Measurements from ENCODE around the gene FOXN1. TPM values are rescaled to one million over a fixed set of nuclear protein-coding genes. Genes with fewer than 3 reads are reported as not detected.
A peak's percentile ranks its signal among the peaks of the same experiment; 100 is the strongest.
"Not testable (repeated sequence)": the region's sequence is repeated elsewhere in the genome, so short reads cannot be mapped to it uniquely, and the experiment has no call there.

FOXN1 gene
- total RNA-seq, 1 donor = not detected

GRCh38 chr17:28518578-28518977 is 12.4 kb downstream of the FOXN1 start:
- H3K27ac ChIP-seq (ENCODE audit: low read depth, low read length) = no peak overlapping the region
- DNase-seq (ENCODE audit: insufficient read length, low spot score, missing footprints) = peak; percentile 49
- H3K9me3 ChIP-seq (ENCODE audit: low read depth, low read length) = no peaks in the 10 kb centered on the region
- no peaks in the 10 kb centered on the region for H3K79me2 ChIP-seq (ENCODE audit: insufficient read depth, low read length)
- H3K4me1 ChIP-seq (ENCODE audit: insufficient read depth, low read length) = no peaks in the 10 kb centered on the region
- no peaks in the 10 kb centered on the region for H3K36me3 ChIP-seq (ENCODE audit: insufficient read depth, low read length)
- TF ChIP-seq, protein P1, sequence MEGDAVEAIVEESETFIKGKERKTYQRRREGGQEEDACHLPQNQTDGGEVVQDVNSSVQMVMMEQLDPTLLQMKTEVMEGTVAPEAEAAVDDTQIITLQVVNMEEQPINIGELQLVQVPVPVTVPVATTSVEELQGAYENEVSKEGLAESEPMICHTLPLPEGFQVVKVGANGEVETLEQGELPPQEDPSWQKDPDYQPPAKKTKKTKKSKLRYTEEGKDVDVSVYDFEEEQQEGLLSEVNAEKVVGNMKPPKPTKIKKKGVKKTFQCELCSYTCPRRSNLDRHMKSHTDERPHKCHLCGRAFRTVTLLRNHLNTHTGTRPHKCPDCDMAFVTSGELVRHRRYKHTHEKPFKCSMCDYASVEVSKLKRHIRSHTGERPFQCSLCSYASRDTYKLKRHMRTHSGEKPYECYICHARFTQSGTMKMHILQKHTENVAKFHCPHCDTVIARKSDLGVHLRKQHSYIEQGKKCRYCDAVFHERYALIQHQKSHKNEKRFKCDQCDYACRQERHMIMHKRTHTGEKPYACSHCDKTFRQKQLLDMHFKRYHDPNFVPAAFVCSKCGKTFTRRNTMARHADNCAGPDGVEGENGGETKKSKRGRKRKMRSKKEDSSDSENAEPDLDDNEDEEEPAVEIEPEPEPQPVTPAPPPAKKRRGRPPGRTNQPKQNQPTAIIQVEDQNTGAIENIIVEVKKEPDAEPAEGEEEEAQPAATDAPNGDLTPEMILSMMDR (IDR thresholded peaks at IDR 0.05; ENCODE audit: extremely low read depth, low read depth, low read length) = no peak
- no peak overlapping the region for H3K4me2 ChIP-seq (ENCODE audit: insufficient read depth, low read length)
- no peak overlapping the region for H2AFZ ChIP-seq (ENCODE audit: low read length)
- H4K20me1 ChIP-seq (ENCODE audit: insufficient read depth, low read length) = no peaks in the 10 kb centered on the region
- peaks cover 12% of the 10 kb centered on the region for H3K27me3 ChIP-seq (ENCODE audit: insufficient read depth, low read length)
- H3K4me3 ChIP-seq (ENCODE audit: insufficient read depth, low read length) = no peak overlapping the region

- H3K4me1 ChIP-seq (ENCODE audit: insufficient read depth, low read length) = no peaks in the 10 kb centered on the region
- peaks cover 6% of the 10 kb centered on the region for H3K27me3 ChIP-seq (ENCODE audit: insufficient read depth, low read length)
- no peak overlapping the region for H3K4me2 ChIP-seq (ENCODE audit: insufficient read depth, low read length)
- no peak overlapping the region for H2AFZ ChIP-seq (ENCODE audit: low read length)
- TF ChIP-seq, protein P1 (IDR thresholded peaks at IDR 0.05; ENCODE audit: extremely low read depth, low read depth, low read length) = no peak
- H4K20me1 ChIP-seq (ENCODE audit: insufficient read depth, low read length) = no peaks in the 10 kb centered on the region
- peak; percentile 42 for DNase-seq (ENCODE audit: insufficient read length, low spot score, missing footprints)
- H3K79me2 ChIP-seq (ENCODE audit: insufficient read depth, low read length) = no peaks in the 10 kb centered on the region
- H3K4me3 ChIP-seq (ENCODE audit: insufficient read depth, low read length) = no peak overlapping the region
- H3K9me3 ChIP-seq (ENCODE audit: low read depth, low read length) = no peaks in the 10 kb centered on the region
- no peaks in the 10 kb centered on the region for H3K36me3 ChIP-seq (ENCODE audit: insufficient read depth, low read length)
- no peak overlapping the region for H3K27ac ChIP-seq (ENCODE audit: low read depth, low read length)
These were observed 13.1 kb downstream of the FOXN1 start for GRCh38 chr17:28519236-28519635.

GRCh38 chr17:28520687-28521086 is 14.5 kb downstream of the FOXN1 start:
- no peak overlapping the region for H3K4me3 ChIP-seq (ENCODE audit: insufficient read depth, low read length)
- no peak for DNase-seq (ENCODE audit: insufficient read length, low spot score, missing footprints)
- H3K27me3 ChIP-seq (ENCODE audit: insufficient read depth, low read length) = no peaks in the 10 kb centered on the region
- no peaks in the 10 kb centered on the region for H4K20me1 ChIP-seq (ENCODE audit: insufficient read depth, low read length)
- H2AFZ ChIP-seq (ENCODE audit: low read length) = no peak overlapping the region
- TF ChIP-seq, protein P1 (IDR thresholded peaks at IDR 0.05; ENCODE audit: extremely low read depth, low read depth, low read length) = no peak
- H3K27ac ChIP-seq (ENCODE audit: low read depth, low read length) = no peak overlapping the region
- peaks cover 7% of the 10 kb centered on the region for H3K4me1 ChIP-seq (ENCODE audit: insufficient read depth, low read length)
- no peaks in the 10 kb centered on the region for H3K36me3 ChIP-seq (ENCODE audit: insufficient read depth, low read length)
- H3K79me2 ChIP-seq (ENCODE audit: insufficient read depth, low read length) = no peaks in the 10 kb centered on the region
- H3K4me2 ChIP-seq (ENCODE audit: insufficient read depth, low read length) = no peak overlapping the region
- H3K9me3 ChIP-seq (ENCODE audit: low read depth, low read length) = no peaks in the 10 kb centered on the region

DNA sequence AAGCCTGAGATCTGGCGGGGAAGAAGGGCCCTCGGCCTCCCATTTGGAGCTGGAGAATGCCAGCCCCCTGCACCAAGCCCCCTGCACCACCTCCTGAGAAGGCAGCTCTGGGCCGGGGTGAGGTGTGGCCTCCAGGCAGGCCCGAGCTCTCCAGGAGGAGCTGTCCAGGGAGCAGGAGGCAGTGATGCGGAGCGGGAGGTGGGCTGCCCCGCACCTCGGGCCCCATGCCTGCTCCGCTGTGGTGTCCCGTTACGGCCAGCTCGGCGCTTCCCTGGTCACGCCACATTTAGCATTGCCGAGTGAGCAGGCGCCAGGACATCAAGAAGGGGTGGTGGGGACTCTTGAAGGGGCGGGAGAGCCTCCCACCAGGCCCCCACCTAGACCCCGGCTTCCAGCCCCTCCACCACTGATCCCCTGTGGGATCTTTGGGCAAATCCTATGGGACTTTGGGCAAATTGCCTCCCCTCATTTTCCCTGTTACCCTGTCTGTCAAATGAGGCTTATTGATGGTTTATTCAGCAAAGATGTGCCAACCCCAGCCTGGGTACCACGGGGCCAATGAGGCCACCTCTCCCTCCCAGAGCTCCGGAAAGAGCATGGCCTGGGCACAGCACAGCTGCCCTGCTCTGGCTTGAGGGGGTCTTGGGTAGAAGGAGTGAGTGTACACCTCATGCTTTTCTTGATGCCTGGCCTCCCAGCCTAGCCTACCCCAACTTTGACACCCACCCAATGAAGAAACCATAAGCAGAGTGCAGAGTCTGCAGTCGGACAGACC is 15.3 kb downstream of the FOXN1 start:
- TF ChIP-seq, protein P1 (IDR thresholded peaks at IDR 0.05; ENCODE audit: extremely low read depth, low read depth, low read length) = no peak
- H3K4me3 ChIP-seq (ENCODE audit: insufficient read depth, low read length) = no peak overlapping the region
- no peak overlapping the region for H2AFZ ChIP-seq (ENCODE audit: low read length)
- no peaks in the 10 kb centered on the region for H3K36me3 ChIP-seq (ENCODE audit: insufficient read depth, low read length)
- DNase-seq (ENCODE audit: insufficient read length, low spot score, missing footprints) = peak; percentile 73
- H4K20me1 ChIP-seq (ENCODE audit: insufficient read depth, low read length) = no peaks in the 10 kb centered on the region
- peaks cover 7% of the 10 kb centered on the region for H3K4me1 ChIP-seq (ENCODE audit: insufficient read depth, low read length)
- H3K79me2 ChIP-seq (ENCODE audit: insufficient read depth, low read length) = no peaks in the 10 kb centered on the region
- H3K27ac ChIP-seq (ENCODE audit: low read depth, low read length) = no peak overlapping the region
- H3K27me3 ChIP-seq (ENCODE audit: insufficient read depth, low read length) = no peaks in the 10 kb centered on the region
- H3K4me2 ChIP-seq (ENCODE audit: insufficient read depth, low read length) = no peak overlapping the region
- H3K9me3 ChIP-seq (ENCODE audit: low read depth, low read length) = no peaks in the 10 kb centered on the region

GRCh38 chr17:28522281-28522680 is 16.1 kb downstream of the FOXN1 start:
- not testable (repeated sequence) for DNase-seq (ENCODE audit: insufficient read length, low spot score, missing footprints); H3K9me3 ChIP-seq (ENCODE audit: low read depth, low read length); H4K20me1 ChIP-seq (ENCODE audit: insufficient read depth, low read length); H3K4me1 ChIP-seq (ENCODE audit: insufficient read depth, low read length); H3K27ac ChIP-seq (ENCODE audit: low read depth, low read length); H3K4me3 ChIP-seq (ENCODE audit: insufficient read depth, low read length); H3K27me3 ChIP-seq (ENCODE audit: insufficient read depth, low read length); H3K4me2 ChIP-seq (ENCODE audit: insufficient read depth, low read length); H2AFZ ChIP-seq (ENCODE audit: low read length); H3K79me2 ChIP-seq (ENCODE audit: insufficient read depth, low read length); H3K36me3 ChIP-seq (ENCODE audit: insufficient read depth, low read length)
